ENCODE results near the gene PHC3. TPM values are rescaled to one million over a fixed set of nuclear protein-coding genes. Genes with fewer than 3 reads are reported as not detected.

Gene PHC3
- total RNA-seq, 1 donor from 2014 or later: 84.4 TPM

DNA sequence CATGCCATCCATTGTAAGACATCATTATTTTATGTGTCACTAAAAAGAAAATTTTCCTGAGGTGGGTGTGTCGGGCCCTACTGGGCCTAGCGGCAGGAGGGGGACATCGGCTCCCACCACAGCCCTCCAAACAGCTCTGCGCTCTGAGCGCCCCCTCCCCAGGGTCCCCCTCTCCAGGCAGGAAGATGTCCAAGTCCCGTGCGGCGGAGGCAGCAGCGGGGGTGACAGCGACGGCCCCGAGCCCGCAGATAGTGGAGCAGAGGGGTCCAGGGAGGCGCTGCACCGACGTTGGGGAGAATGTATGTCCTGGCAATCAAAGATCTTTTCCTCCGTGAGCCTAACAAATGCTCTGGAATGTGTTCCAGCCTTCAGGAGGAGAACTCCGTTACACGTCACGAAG lies 119.5 kb downstream of the PHC3 start:
- intact Hi-C loops (cut with DNase I): no loop called here
- no peaks in the 10 kb centered on the region for H3K4me1 ChIP-seq
- H3K9me3 ChIP-seq: no peaks in the 10 kb centered on the region
- ATAC-seq (no peak), DNase-seq (no peak)
- no peak overlapping the region for H3K27ac ChIP-seq
- H3K36me3 ChIP-seq: no peaks in the 10 kb centered on the region
- H3K4me3 ChIP-seq: no peak overlapping the region
- TF ChIP-seq, protein P1, sequence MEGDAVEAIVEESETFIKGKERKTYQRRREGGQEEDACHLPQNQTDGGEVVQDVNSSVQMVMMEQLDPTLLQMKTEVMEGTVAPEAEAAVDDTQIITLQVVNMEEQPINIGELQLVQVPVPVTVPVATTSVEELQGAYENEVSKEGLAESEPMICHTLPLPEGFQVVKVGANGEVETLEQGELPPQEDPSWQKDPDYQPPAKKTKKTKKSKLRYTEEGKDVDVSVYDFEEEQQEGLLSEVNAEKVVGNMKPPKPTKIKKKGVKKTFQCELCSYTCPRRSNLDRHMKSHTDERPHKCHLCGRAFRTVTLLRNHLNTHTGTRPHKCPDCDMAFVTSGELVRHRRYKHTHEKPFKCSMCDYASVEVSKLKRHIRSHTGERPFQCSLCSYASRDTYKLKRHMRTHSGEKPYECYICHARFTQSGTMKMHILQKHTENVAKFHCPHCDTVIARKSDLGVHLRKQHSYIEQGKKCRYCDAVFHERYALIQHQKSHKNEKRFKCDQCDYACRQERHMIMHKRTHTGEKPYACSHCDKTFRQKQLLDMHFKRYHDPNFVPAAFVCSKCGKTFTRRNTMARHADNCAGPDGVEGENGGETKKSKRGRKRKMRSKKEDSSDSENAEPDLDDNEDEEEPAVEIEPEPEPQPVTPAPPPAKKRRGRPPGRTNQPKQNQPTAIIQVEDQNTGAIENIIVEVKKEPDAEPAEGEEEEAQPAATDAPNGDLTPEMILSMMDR (IDR thresholded peaks at IDR 0.05): no peak
- H3K27me3 ChIP-seq: no peaks in the 10 kb centered on the region

- Histone ChIP-seq H3K9me3 (no peaks in the 10 kb centered on the region), H3K4me3 (no peak overlapping the region), H3K36me3 (no peaks in the 10 kb centered on the region), H3K4me1 (no peaks in the 10 kb centered on the region), H3K27me3 (no peaks in the 10 kb centered on the region), H3K27ac (no peak overlapping the region)
- ATAC-seq: no peak
- intact Hi-C loops (cut with DNase I): no loop called here
- TF ChIP-seq, protein P1 (IDR thresholded peaks at IDR 0.05): no peak
- no peak for DNase-seq
These were observed 122.1 kb downstream of the PHC3 start for GRCh38 chr3:170059447-170059846.

- H3K27me3 ChIP-seq: no peaks in the 10 kb centered on the region
- no peaks in the 10 kb centered on the region for H3K9me3 ChIP-seq
- intact Hi-C loops (cut with DNase I): no loop called here
- TF ChIP-seq, protein P1 (IDR thresholded peaks at IDR 0.05): no peak
- H3K36me3 ChIP-seq: no peaks in the 10 kb centered on the region
- no peaks in the 10 kb centered on the region for H3K4me1 ChIP-seq
- H3K27ac ChIP-seq: no peak overlapping the region
- peak; percentile 45 for ATAC-seq
- DNase-seq: no peak
- H3K4me3 ChIP-seq: no peak overlapping the region
These were observed 123.4 kb downstream of the PHC3 start for GRCh38 chr3:170058127-170058526.

DNA sequence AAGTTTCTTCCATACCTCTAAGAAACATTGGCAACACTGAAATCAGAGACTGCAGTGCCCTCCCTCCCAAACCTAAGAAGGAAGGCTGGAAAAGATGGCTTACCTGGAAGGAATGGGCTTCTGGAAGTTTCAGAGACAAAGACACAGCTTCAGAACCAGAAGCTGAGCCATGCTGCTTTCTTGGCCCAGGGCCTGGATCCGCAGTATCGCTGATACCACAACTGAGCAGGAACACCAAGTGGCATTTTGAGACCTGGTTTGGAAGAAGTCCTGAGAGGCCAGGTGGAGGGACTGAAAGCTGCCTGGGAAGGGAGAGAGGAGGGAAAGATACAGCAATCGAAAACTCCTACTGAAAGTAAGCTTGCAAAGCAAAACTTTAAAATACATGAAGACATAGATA lies 124.0 kb downstream of the PHC3 start:
- Histone ChIP-seq H3K27ac (no peak overlapping the region), H3K4me3 (no peak overlapping the region), H3K9me3 (no peaks in the 10 kb centered on the region), H3K4me1 (no peaks in the 10 kb centered on the region), H3K36me3 (no peaks in the 10 kb centered on the region), H3K27me3 (no peaks in the 10 kb centered on the region)
- DNase-seq (no peak), ATAC-seq (peak; percentile 61)
- TF ChIP-seq, protein P1 (IDR thresholded peaks at IDR 0.05): no peak
- intact Hi-C loops (cut with DNase I): no loop called here

- no peak overlapping the region for H3K4me3 ChIP-seq
- no peaks in the 10 kb centered on the region for H3K4me1 ChIP-seq
- H3K9me3 ChIP-seq: no peaks in the 10 kb centered on the region
- no peaks in the 10 kb centered on the region for H3K27me3 ChIP-seq
- no peak for DNase-seq
- ATAC-seq: no peak
- H3K36me3 ChIP-seq: no peaks in the 10 kb centered on the region
- TF ChIP-seq, protein P1 (IDR thresholded peaks at IDR 0.05): no peak
- intact Hi-C loops (cut with DNase I): no loop called here
- H3K27ac ChIP-seq: no peak overlapping the region
These were observed 124.7 kb downstream of the PHC3 start for GRCh38 chr3:170056710-170057454.

Measured in upper lobe of right lung (tissue), 1 donor.